GM12865 (cell line): ENCODE measurements around the gene SLC9C1.

Experiments
- DNase-seq: peaks from one replicate; pipeline ENCODE4 v3.0.0; 2010; ENCODE audit warnings: low read depth
- H3K4me3 ChIP-seq: 2 replicates; pipeline ENCODE4 v1.5.1; 2011; ENCODE audit warnings: mild to moderate bottlenecking, low read depth, low read length, control low read depth
- CTCF ChIP-seq: IDR thresholded peaks from 2 replicates; pipeline ENCODE4 v1.5.1; 2011; ENCODE audit warnings: low read length, control low read depth, low read depth, inconsistent platforms; ENCODE audit not compliant: insufficient read depth; ENCODE audit errors: missing control alignments

SLC9C1 gene

GRCh38 chr3:112138219-112138969, 155.6 kb downstream of the SLC9C1 start:
- no peak for TF ChIP-seq CTCF
- H3K4me3 ChIP-seq, result no peak overlapping the region
- no peak for DNase-seq

- no peak for DNase-seq
- no peak for TF ChIP-seq CTCF
- H3K4me3 ChIP-seq, result no peak overlapping the region
These were observed 156.2 kb downstream of the SLC9C1 start for GRCh38 chr3:112137781-112138180.

- H3K4me3 ChIP-seq, result peak overlapping the region; percentile 13; the same call in 1 of the 2 replicates
- TF ChIP-seq CTCF, result peak; percentile 71
These were observed 156.9 kb downstream of the SLC9C1 start for GRCh38 chr3:112136959-112137693.

GRCh38 chr3:112136046-112136445, 158.0 kb downstream of the SLC9C1 start:
- TF ChIP-seq CTCF, result no peak
- DNase-seq, result peak; percentile 75
- H3K4me3 ChIP-seq, result peak overlapping the region; percentile 19; the same call in 1 of the 2 replicates

More at GRCh38 chr3:112136959-112137693, 156.9 kb downstream of the SLC9C1 start:
- DNase-seq, result peak; percentile 87

- peak overlapping the region; percentile 90 for H3K4me3 ChIP-seq
- no peak for TF ChIP-seq CTCF
- peak; percentile 72 for DNase-seq
These were observed 159.5 kb downstream of the SLC9C1 start for GRCh38 chr3:112134335-112135124.

GRCh38 chr3:112133626-112134334, 160.2 kb downstream of the SLC9C1 start:
- no peak for TF ChIP-seq CTCF
- DNase-seq, result peak; percentile 69
- H3K4me3 ChIP-seq, result peak overlapping the region; percentile 90
